LNCAP (cell line): Measurements from ENCODE around the gene PCP2.

Experiments
- TF ChIP-seq, protein P1 (sequence below): fragments of 450-650 bp; IDR thresholded peaks from 2 replicates; pipeline ENCODE4 v1.5.1; 2017; ENCODE audit warnings: mild to moderate bottlenecking

Gene PCP2

DNA sequence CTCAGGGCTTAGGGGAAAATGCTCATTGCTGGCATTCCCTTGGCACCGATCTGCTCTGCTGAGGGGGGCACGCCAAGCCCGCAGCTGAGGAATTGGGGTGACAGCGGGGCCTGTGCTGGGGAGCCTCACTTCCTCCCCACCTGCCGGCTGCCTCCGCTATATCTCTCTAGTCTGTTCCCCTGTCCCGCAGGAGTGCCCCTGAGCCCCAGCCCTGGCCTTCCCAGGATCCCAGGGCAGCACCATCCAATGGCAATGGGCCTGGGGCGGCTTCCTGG is 12.8 kb upstream of the PCP2 start:
- TF ChIP-seq, protein P1, sequence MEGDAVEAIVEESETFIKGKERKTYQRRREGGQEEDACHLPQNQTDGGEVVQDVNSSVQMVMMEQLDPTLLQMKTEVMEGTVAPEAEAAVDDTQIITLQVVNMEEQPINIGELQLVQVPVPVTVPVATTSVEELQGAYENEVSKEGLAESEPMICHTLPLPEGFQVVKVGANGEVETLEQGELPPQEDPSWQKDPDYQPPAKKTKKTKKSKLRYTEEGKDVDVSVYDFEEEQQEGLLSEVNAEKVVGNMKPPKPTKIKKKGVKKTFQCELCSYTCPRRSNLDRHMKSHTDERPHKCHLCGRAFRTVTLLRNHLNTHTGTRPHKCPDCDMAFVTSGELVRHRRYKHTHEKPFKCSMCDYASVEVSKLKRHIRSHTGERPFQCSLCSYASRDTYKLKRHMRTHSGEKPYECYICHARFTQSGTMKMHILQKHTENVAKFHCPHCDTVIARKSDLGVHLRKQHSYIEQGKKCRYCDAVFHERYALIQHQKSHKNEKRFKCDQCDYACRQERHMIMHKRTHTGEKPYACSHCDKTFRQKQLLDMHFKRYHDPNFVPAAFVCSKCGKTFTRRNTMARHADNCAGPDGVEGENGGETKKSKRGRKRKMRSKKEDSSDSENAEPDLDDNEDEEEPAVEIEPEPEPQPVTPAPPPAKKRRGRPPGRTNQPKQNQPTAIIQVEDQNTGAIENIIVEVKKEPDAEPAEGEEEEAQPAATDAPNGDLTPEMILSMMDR: no peak

- TF ChIP-seq, protein P1: no peak
Observed at GRCh38 chr19:7645656-7646425, 12.3 kb upstream of the PCP2 start.

DNA sequence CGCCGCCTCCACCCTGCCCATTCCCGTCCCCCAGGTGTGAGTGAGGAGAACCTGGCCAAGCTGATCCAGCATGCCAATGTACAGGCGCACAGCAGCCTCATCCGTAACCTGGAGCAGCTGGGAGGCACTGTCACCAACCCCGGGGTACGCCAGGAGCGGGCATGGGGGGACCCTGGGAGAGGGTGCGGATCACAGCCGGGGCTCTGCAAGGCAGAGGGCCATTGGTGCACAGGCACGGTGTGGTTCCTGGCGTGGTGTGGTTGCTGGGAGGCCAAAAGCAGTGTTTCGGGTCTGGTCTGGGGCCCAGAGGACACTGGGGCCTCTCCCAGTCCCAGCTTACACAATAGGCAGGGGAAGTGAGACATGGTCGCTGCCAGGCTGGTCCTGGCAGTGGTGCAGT is 11.6 kb upstream of the PCP2 start:
- TF ChIP-seq, protein P1: no peak

GRCh38 chr19:7644550-7644877 is 11.0 kb upstream of the PCP2 start:
- TF ChIP-seq, protein P1: no peak

GRCh38 chr19:7643031-7643415 is 9.5 kb upstream of the PCP2 start:
- TF ChIP-seq, protein P1: no peak

DNA sequence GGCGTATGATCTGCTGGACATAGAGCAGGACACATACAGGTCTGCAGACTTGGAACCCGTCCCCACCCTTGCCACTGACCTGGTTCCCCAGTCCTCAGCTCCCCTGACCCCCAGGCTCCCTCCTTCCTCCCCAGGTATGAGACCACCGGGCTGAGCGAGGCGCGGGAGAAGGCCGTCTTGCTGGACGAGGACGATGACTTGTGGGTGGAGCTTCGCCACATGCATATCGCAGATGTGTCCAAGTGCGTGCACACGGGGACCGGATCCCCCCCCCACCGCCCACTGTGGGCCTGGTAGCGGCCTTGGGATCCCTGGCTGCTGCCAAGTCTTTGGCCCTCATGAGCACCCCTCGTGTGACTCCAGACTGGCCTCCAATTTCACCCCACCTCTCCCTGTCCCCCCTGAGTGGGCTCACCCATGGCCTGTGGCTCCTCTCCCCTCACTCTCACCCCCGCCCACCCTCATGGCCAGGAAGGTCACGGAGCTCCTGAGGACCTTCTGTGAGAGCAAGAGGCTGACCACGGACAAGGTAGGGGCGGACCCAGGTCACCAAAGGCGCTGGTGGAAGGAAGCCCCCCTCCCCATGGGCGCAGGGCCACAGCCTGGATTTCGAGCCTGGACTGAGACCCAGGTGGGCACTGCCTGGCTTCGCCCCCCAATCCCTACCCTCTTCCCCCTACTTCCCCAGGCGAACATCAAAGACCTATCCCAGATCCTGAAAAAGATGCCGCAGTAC is 8.9 kb upstream of the PCP2 start:
- TF ChIP-seq, protein P1: no peak

DNA sequence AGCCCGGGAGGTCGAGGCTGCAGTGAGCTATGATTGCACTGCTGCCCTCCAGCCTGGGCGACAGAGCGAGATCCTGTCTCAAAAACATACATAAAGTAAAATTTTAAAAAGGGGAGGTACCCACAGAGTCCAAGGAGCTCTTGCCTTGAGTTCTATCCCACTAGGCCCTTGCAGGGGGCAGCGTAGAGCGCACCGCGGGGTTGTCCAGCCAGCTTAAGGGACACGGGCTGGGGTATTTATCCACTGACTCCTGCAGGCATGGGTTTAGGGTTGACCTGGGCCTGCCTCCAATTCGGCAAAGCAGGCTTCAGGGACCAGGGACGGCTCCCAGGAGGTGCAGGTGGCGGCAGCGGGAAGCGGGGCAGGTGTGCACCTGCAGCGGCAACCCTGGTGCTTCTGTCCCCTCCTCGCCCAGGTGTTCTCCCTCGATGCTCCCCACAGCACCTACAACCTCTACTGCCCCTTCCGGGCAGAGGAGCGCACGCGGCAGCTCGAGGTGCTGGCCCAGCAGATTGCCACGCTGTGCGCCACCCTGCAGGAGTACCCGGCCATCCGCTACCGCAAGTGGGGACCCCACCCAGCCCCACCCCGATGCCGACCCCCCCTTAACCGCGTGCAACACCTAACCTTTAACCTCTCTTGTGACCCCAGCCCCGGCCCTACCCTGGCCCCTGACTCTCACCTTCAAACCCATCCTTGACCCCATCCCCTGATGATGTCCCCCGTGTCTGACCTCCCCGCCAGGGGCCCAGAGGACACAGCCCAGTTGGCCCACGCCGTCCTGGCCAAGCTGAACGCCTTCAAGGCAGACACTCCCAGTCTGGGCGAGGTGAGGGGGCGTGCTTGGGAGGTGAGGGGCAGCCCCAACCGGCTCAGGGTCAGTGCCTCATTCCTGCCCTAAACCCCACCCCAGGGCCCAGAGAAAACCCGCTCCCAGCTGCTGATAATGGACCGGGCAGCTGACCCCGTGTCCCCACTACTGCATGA is 8.1 kb upstream of the PCP2 start:
- TF ChIP-seq, protein P1: peak; percentile 7; the same call in 1 of the 2 replicates
